Left hindlimb (tissue), 1 donor: ENCODE results near the gene ALOX5AP.

Source experiments
- DNase-seq: peaks from one replicate; pipeline ENCODE4 v3.0.0-alpha.2; 2018

Gene ALOX5AP

DNA sequence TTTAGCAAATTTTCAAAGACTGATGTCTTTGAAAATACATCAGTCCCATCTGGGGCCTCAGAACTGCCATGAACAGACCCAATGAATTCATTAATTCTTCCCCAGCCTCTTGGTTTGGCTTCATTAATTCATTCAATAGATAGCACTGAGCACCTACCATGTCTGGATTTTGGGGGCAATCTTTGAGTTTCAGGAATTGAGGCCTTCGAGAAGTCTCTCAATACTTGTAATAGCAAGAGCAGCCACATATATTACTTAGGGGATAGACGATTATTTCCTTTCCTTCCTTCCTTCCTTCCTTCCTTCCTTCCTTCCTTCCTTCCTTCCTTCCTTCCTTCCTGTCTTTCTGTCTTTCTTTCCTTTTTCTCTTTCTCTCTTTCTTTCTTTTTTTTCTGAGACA lies 64.8 kb downstream of the ALOX5AP start:
- no peak for DNase-seq

DNA sequence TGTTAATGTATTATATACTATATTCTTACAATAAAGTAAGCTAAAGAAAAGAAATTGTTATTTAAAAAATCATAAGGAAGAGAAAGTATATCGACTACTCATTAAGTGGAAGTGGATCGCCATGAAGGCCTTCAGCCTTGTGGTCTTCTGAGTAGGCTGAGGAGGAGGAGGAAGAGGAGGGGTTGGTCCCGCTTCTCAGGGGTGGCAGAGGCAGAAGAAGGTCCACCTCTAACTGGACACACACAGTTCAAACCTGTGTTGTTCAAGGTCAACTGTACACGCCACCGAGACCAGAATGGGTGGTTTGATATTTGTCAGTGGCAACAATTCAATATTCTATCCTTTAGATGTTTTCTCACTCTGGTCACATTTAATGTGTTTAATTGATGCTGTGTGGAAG lies 67.2 kb downstream of the ALOX5AP start:
- DNase-seq = no peak

DNA sequence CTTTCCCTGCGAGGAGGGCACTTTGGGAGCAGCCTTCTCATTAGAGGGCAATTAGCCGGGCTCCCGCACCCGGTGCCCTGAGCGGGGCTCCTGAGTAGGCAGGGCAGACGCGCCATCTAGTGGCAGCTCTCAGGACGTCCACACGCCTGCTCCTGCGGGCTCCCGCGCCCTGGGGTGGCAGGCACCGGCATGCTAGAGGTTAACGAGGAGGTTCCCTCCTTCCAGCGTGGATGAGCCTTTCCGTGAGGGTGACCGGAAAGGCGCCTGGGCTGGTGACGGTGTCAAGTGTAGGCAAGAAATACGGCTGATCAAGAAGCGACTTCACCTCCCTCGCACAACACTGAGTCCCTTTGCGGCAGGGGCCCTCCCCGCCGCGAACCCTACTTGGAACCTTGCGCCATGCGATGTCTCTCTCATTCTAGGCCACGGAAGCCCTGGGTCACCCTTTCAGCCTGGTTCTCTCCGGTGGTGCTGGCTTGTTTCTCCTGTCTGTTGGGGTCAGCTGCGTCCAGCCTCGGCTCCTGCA lies 67.7 kb downstream of the ALOX5AP start:
- DNase-seq = peak; percentile 82

DNA sequence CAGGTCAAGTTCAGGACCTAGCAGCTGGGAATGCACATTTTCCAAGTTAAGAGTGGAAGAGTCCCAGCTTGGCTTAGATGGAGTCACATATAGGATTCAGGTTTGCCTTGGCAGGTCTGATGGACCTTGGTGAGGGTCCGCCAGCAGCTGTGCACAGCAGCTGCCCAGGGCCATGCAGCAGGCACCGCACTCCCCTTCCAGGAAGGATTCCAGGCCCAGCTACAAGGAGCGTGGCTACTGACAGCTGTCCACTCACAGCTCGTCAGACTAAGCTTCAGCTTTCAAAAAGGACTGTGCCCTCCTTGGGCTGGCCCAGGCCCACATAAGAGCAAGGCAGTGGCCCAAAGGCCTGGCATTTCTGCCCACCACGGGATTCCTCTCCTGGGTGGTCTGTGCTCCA lies 68.4 kb downstream of the ALOX5AP start:
- DNase-seq = peak; percentile 51

DNA sequence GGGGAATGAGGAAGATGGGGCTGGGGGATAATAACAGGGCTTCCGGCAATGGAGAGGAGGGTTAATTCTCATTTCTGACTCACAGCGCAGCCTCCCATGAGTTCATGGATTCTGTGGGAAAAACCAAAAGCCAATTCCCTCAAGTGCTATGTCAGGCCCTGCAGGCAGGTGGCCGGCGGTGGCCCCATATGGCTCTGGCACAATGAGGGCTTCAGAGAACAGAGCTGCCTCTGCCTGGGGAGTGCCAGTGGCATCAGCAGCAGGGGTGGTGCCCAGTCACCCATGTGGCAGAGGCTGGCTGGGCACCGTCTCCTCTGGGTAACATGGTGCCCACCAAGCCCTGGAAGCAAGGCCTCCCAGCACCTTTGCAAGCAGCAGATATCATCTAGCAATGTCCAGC lies 69.1 kb downstream of the ALOX5AP start:
- no peak for DNase-seq

DNA sequence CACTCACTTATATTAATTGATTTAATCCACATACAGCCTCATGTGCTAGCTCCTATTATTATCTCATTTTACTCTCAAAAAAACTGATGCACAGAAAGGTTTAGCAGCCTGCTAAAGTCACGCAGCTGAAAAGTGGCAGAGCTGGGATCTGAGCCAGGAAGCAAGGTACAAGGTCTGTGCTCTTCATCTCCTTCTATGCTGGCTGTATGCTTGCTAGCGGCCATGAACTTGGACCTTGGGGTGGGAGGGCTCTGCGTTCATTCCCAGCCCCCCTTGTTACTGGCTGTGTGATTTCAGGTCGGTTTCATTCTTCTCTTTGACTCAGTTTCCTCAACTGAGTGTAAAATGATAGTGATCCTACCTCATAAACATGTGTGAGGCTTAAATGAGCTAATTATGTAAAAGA lies 69.8 kb downstream of the ALOX5AP start:
- no peak for DNase-seq

DNA sequence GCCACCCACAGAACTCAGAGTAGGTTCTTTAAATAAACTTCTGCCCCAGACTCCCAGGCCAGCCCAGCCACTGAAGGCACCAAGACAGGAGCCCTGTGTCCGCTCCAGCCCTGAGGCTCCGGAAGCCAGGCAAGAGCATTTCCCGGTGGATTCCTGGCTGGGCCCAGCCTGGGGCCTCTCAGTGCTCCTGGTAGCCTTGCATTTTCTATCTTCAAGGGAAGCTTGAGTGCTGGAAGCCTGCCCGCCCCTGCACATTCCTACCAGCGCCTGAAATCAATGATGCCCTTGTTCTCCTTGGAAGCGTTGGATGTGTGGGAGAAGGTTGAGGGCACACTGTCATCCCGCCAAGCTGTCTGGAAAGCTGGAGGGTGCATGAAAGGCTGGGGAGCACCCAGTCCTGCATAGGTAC lies 70.3 kb downstream of the ALOX5AP start:
- DNase-seq = peak; percentile 84

DNA sequence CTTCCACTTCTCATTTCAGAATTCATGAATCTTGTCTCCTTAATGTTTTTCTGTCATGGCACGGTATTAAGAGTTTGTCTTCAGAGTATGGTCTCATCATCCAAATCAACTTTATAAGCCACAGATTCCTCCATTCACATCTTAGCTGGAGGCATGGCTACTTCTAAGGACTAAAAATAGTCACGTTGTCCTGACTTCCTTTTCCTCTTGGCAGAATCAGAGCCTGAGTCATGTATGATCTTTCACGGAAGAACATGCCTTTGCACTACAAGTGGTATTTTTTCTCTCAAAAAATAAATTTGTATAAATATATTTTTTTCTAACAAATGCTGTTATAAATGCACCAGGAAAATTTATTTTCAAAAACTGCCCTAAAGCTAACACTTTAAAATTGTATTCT lies 71.4 kb downstream of the ALOX5AP start:
- no peak for DNase-seq

DNA sequence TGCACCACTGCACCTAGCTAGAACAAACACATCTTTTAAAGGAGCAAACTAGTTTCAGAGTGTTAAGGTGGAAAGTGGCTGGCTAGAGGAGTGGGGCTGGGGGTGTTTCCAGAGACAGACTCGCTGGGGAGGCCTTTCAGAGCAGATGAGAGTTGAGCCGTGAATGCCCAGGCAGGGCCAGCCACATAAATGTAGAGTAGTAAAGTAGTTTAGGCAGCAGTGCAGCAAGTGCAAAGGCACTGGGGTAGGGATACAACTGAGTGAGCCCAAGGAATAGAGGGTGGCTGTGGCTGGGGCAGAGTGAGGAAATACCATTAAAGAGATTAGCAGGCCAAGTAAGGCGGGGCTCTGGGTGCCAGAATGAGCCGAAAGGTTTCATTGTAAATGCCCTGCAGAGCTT lies 72.0 kb downstream of the ALOX5AP start:
- no peak for DNase-seq

DNA sequence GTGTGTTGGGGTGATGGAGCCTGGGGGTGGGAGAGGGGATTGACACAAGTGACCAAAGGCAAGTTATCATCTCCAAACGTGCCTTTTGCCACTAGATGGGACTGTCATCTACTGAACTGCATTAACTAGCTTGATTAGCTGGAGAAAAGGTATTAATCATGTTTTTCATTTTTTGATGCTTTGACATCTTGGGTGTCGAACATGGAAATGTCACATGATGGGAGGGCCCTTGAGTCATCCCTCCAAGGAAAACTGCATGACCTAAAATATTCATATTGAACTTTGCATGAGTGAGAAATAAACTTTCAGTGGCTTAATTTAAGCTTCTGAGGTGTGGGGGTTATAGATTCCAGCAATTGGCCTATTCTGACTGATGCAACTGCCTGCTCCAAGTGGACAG lies 73.3 kb downstream of the ALOX5AP start:
- DNase-seq = no peak

DNA sequence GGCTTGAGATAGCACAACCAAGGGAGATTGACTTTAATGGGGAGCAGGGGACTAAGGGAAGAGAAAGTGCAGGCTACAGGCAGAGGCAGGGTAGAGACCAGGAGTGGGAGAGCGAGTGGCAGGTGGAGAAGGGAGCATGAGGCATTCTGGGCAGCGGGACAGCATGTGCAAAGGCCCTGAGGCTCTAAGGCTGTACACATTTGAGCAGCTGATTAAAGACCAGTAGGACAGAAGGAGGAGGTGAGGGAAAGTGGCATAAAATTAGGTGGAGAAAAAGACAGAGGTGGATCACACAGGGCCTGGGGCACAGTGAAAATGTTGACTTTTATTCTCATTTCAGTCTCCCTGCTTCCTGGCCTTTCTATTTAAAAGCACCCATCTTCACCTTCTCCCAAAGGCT lies 74.4 kb downstream of the ALOX5AP start:
- no peak for DNase-seq

DNA sequence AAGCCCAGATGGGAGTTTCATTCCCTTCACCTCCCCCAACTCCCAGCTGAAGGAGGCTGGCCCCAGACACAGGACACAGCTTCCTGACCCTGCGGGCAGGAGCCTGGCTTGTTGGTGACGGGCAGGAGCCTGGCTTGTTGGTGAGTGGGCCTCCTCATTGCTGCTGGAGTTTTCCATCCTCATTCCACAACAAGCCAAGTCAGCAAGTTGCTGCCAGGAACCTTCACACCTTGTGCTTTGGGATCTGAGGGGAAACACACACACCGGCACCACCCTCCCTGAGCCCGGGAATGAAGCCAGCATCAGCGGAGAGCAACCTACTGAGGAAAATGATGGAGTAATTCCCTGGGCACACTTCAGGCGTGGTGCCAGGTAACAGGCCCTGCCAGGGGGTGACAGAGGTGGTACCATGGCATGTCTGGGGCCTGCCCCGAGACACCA lies 74.9 kb downstream of the ALOX5AP start:
- DNase-seq = peak; percentile 73

DNA sequence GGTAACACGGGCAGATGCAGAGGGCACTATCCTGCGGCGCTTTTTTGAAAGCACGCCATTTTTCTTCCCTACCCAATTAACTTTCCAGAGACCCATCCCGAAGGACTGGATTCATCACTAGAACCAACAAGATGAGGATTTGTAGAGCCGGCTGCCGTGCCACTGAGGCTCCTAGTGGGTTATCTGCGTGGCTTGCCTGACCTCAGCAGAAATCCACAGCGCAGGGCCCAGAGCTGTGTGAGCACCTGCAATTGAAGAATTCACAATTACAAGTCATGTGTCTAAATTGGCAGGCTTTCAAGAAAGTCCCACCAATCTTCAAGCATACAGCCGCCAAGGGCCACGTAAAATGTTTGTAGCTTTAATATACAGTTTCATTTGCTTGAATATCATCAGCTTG lies 75.5 kb downstream of the ALOX5AP start:
- DNase-seq = no peak
